OCI-LY7 (cell line): ENCODE results near the gene LGR6. TPM values are rescaled to one million over a fixed set of nuclear protein-coding genes. Genes with fewer than 3 reads are reported as not detected.

Source experiments
- BruUV-seq: library from RNA; stranded (reverse); fragments of 400-500 nt; replicated peaks from 2 replicates; lab custom pipeline; 2021; lab: Mats Ljungman, UMichigan
- CTCF ChIA-PET: fragments of 300-600 bp; sonication (Branson Sonifier 250); formaldehyde crosslinking; loops from one replicate; lab custom pipeline; 2022; ENCODE audit warnings: antibody characterized with exemption; ENCODE audit not compliant: unreplicated experiment; lab: Charles Lee
- POLR2A ChIA-PET: fragments of 300-600 bp; sonication (Branson Sonifier 250); formaldehyde crosslinking; loops from one replicate; lab custom pipeline; 2022; ENCODE audit warnings: antibody characterized with exemption; lab: Charles Lee
- DNase-seq: peaks from one replicate; pipeline ENCODE4 v3.0.0-alpha.2; 2015; ENCODE audit warnings: low spot score
- H2AFZ ChIP-seq: fragments of 200-600 bp; sonication (generic), shearing (Covaris generic); 2 replicates; pipeline ENCODE4 v1.6.1; 2014; ENCODE audit warnings: mild to moderate bottlenecking, antibody characterized with exemption, low read length, moderate library complexity
- H3K27ac ChIP-seq: fragments of 200-600 bp; sonication (generic); 2 replicates; pipeline ENCODE4 v1.5.1; 2014; ENCODE audit warnings: mixed run types, low read depth, mild to moderate bottlenecking, moderate library complexity, low read length, inconsistent platforms; ENCODE audit not compliant: poor library complexity, severe bottlenecking
- H3K36me3 ChIP-seq: fragments of 200-600 bp; sonication (generic); 2 replicates; pipeline ENCODE4 v1.6.1; 2014; ENCODE audit warnings: mild to moderate bottlenecking, antibody characterized with exemption, low read length, moderate library complexity, mixed read lengths; ENCODE audit not compliant: insufficient read depth
- H3K4me1 ChIP-seq: fragments of 200-600 bp; sonication (generic); 2 replicates; pipeline ENCODE4 v1.5.1; 2014; ENCODE audit warnings: mild to moderate bottlenecking, low read length; ENCODE audit not compliant: insufficient read depth, poor library complexity, severe bottlenecking
- H3K4me2 ChIP-seq: fragments of 200-600 bp; sonication (generic); 2 replicates; pipeline ENCODE4 v1.6.1; 2014; ENCODE audit warnings: mild to moderate bottlenecking, low read length
- H3K4me3 ChIP-seq: fragments of 200-600 bp; sonication (generic); 2 replicates; pipeline ENCODE4 v1.5.1; 2014; ENCODE audit warnings: mild to moderate bottlenecking, low read depth, low read length; ENCODE audit not compliant: poor library complexity, severe bottlenecking
- H3K79me2 ChIP-seq: fragments of 200-600 bp; sonication (generic); 2 replicates; pipeline ENCODE4 v1.6.1; 2016; ENCODE audit warnings: low read depth, mild to moderate bottlenecking, low read length, moderate library complexity, mixed read lengths; ENCODE audit not compliant: insufficient read depth
- H3K9me2 ChIP-seq: fragments of 200-600 bp; sonication (generic); 2 replicates; pipeline ENCODE4 v1.6.1; 2016; ENCODE audit warnings: mild to moderate bottlenecking, low read length, mixed read lengths; ENCODE audit not compliant: insufficient read depth
- H3K9me3 ChIP-seq: fragments of 200-600 bp; sonication (generic); 2 replicates; pipeline ENCODE4 v1.6.1; 2014; ENCODE audit warnings: mild to moderate bottlenecking, mixed run types, low read length, mixed read lengths
- H4K20me1 ChIP-seq: fragments of 200-600 bp; sonication (generic); 2 replicates; pipeline ENCODE4 v1.6.1; 2014; ENCODE audit warnings: mild to moderate bottlenecking, antibody characterized with exemption, low read length, moderate library complexity, mixed read lengths; ENCODE audit not compliant: insufficient read depth
- CTCF ChIP-seq: fragments of 200-600 bp; sonication (generic); conservative IDR thresholded peaks from 2 replicates; pipeline ENCODE4 v1.5.1; 2014; ENCODE audit warnings: mild to moderate bottlenecking, antibody characterized with exemption, low read length, moderate library complexity, mixed read lengths
- EZH2phosphoT487 ChIP-seq: fragments of 200-600 bp; sonication (generic); IDR thresholded peaks from 2 replicates; pipeline ENCODE4 v1.6.1; 2018; ENCODE audit warnings: low read depth, borderline replicate concordance, mild to moderate bottlenecking, mixed run types, antibody characterized with exemption, low read length, moderate library complexity, mixed read lengths
- intact Hi-C: fragments of 100-400 bp; cut with micrococcal nuclease; formaldehyde crosslinking; loops from one replicate; pipeline ENCODE4 v1.10.0; 2022; ENCODE audit not compliant: unreplicated experiment
- total RNA-seq, 2 experiments: library from RNA; depleted of rRNA in 1 of 2; stranded (reverse); fragments of >200 nt in 1 of 2; shearing (Covaris generic) in 1 of 2; gene quantifications; 2 replicates each; pipeline ENCODE4 v1.2.3, GENCODE V29; 2014 to 2022

The LGR6 gene
- total RNA-seq, 2 experiments from 2014 or later: not detected

GRCh38 chr1:202221911-202222909, 28.6 kb downstream of the LGR6 start:
- no peak overlapping the region for H2AFZ ChIP-seq
- H3K9me2 ChIP-seq: no peaks in the 10 kb centered on the region
- no peaks in the 10 kb centered on the region for H4K20me1 ChIP-seq
- H3K79me2 ChIP-seq: no peaks in the 10 kb centered on the region
- no peak overlapping the region for H3K4me3 ChIP-seq
- H3K4me2 ChIP-seq: no peak overlapping the region
- ChIA-PET POLR2A (interaction anchor here (0.5 kb wide), 1 partner anchor 186 kb away, joined by 3 read pairs; no protein-coding TSS in a partner anchor), CTCF (no interaction called here)
- intact Hi-C loops: no loop called here
- TF ChIP-seq EZH2phosphoT487 (no peak), CTCF (no peak)
- DNase-seq: no peak
- BruUV-seq: no TSS peak
- H3K27ac ChIP-seq: no peak overlapping the region
- no peaks in the 10 kb centered on the region for H3K9me3 ChIP-seq
- H3K4me1 ChIP-seq: no peaks in the 10 kb centered on the region
- no peaks in the 10 kb centered on the region for H3K36me3 ChIP-seq

- CTCF ChIA-PET: no interaction called here
- H3K9me2 ChIP-seq: no peaks in the 10 kb centered on the region
- DNase-seq: no peak
- H3K4me3 ChIP-seq: no peak overlapping the region
- H4K20me1 ChIP-seq: no peaks in the 10 kb centered on the region
- no peaks in the 10 kb centered on the region for H3K9me3 ChIP-seq
- peaks cover 4% of the 10 kb centered on the region for H3K4me1 ChIP-seq
- no peak overlapping the region for H3K27ac ChIP-seq
- POLR2A ChIA-PET: interaction anchor here (1.2 kb wide), 1 partner anchor 27 kb away, joined by 3 read pairs; no protein-coding TSS in a partner anchor
- no peaks in the 10 kb centered on the region for H3K79me2 ChIP-seq
- intact Hi-C loops: no loop called here
- no peaks in the 10 kb centered on the region for H3K36me3 ChIP-seq
- TF ChIP-seq EZH2phosphoT487: no peak
- TF ChIP-seq CTCF: no peak
- H2AFZ ChIP-seq: no peak overlapping the region
- no TSS peak for BruUV-seq
- H3K4me2 ChIP-seq: no peak overlapping the region
Observed at GRCh38 chr1:202223121-202223860, 29.7 kb downstream of the LGR6 start.
